Endothelial cell of umbilical vein (primary cell): Measurements from ENCODE around the gene GRM8. TPM values are rescaled to one million over a fixed set of nuclear protein-coding genes. Genes with fewer than 3 reads are reported as not detected.

Experiments used
- BruUV-seq: library from RNA; stranded (reverse); fragments of 400-500 nt; replicated peaks from 2 replicates; lab custom pipeline; 2021; lab: Mats Ljungman, UMichigan
- CTCF ChIA-PET: fragments of 300-600, 350-600 bp; sonication (Branson Sonifier 250); formaldehyde crosslinking; loops from one replicate; lab custom pipeline; 2021; ENCODE audit warnings: antibody characterized with exemption, inconsistent platforms; lab: Charles Lee
- POLR2A ChIA-PET: fragments of 300-600, 350-600 bp; sonication (Branson Sonifier 250); formaldehyde crosslinking; loops from one replicate; lab custom pipeline; 2021; ENCODE audit warnings: antibody characterized with exemption, inconsistent platforms; lab: Charles Lee
- DNase-seq: peaks from one replicate; pipeline ENCODE4 v3.0.0-alpha.2; 2011; ENCODE audit warnings: low read depth, low spot score
- FAIRE-seq: peaks from 2 replicates; lab custom pipeline; 2011; peaks lifted over from hg19 to GRCh38; lab: Jason Lieb, UNC
- H2AFZ ChIP-seq: 2 replicates; pipeline ENCODE4 v1.6.0; 2012; ENCODE audit warnings: low read depth, low read length, control low read depth, inconsistent platforms
- H3K27ac ChIP-seq: 2 replicates; pipeline ENCODE4 v1.5.1; 2011; ENCODE audit warnings: low read depth, mild to moderate bottlenecking, control low read depth, low read length, moderate library complexity; ENCODE audit not compliant: insufficient read depth
- H3K27me3 ChIP-seq, 2 experiments: 2 replicates each; pipeline versions ENCODE4 v1.6.0 to v1.6.1; 2011; ENCODE audit warnings: low read length in 2 of 2, mixed read lengths in 1 of 2; ENCODE audit not compliant: control insufficient read depth in 2 of 2, insufficient read depth in 2 of 2
- H3K36me3 ChIP-seq, 2 experiments: 2 replicates in 1 of 2; 3 replicates in 1 of 2; pipeline ENCODE4 v1.5.1; 2011; ENCODE audit warnings: low read length in 2 of 2, mild to moderate bottlenecking in 1 of 2, moderate library complexity in 1 of 2; ENCODE audit not compliant: control insufficient read depth in 2 of 2, insufficient read depth in 2 of 2; ENCODE audit errors: extremely low read depth in 1 of 2
- H3K4me1 ChIP-seq: 3 replicates; pipeline ENCODE4 v1.5.1; 2011; ENCODE audit warnings: mild to moderate bottlenecking, low read length; ENCODE audit not compliant: control insufficient read depth, insufficient read depth; ENCODE audit errors: extremely low read depth
- H3K4me2 ChIP-seq: 2 replicates; pipeline ENCODE4 v1.6.1; 2011; ENCODE audit warnings: low read length, control low read depth, mixed read lengths; ENCODE audit not compliant: insufficient read depth
- H3K4me3 ChIP-seq, 3 experiments: fragments of 200-600 bp in 1 of 3; sonication (generic), shearing (Covaris generic) in 1 of 3; replicated peaks in 1 of 3; 2 replicates each; pipeline ENCODE4 v1.5.1; 2011 to 2016; ENCODE audit warnings: control low read depth in 3 of 3, low read length in 3 of 3, mild to moderate bottlenecking in 2 of 3, inconsistent platforms in 1 of 3, low read depth in 1 of 3, moderate library complexity in 1 of 3; ENCODE audit not compliant: insufficient read depth in 1 of 3
- H3K79me2 ChIP-seq: 2 replicates; pipeline ENCODE4 v1.6.0; 2012; ENCODE audit warnings: low read length, inconsistent platforms; ENCODE audit not compliant: control insufficient read depth, insufficient read depth
- H3K9ac ChIP-seq: replicated peaks from 2 replicates; pipeline ENCODE3; 2011; ENCODE audit warnings: low read length, control low read depth; ENCODE audit not compliant: insufficient read depth; ENCODE audit errors: extremely low read depth
- H3K9me1 ChIP-seq: replicated peaks from 3 replicates; pipeline ENCODE4 v1.6.0; 2011; ENCODE audit warnings: mild to moderate bottlenecking, low read length; ENCODE audit not compliant: control insufficient read depth, insufficient read depth; ENCODE audit errors: extremely low read depth
- H3K9me3 ChIP-seq: replicated peaks from 2 replicates; pipeline ENCODE4 v1.5.1; 2012; ENCODE audit warnings: low read length, inconsistent platforms; ENCODE audit not compliant: control insufficient read depth, insufficient read depth
- H4K20me1 ChIP-seq: replicated peaks from 2 replicates; pipeline ENCODE3; 2011; ENCODE audit warnings: mild to moderate bottlenecking, low read length; ENCODE audit not compliant: control insufficient read depth, insufficient read depth; ENCODE audit errors: extremely low read depth
- EZH2 ChIP-seq: IDR thresholded peaks from 2 replicates; pipeline ENCODE4 v1.6.1; 2012; ENCODE audit warnings: borderline replicate concordance, low read depth, mild to moderate bottlenecking, moderate library complexity, low read length, inconsistent platforms; ENCODE audit not compliant: severe bottlenecking
- FOS ChIP-seq: IDR thresholded peaks from 2 replicates; pipeline ENCODE4 v1.6.1; 2011; ENCODE audit warnings: mild to moderate bottlenecking, low read length, moderate library complexity, borderline replicate concordance; ENCODE audit not compliant: insufficient read depth
- GATA2 ChIP-seq: IDR thresholded peaks from 2 replicates; pipeline ENCODE4 v1.7.0; 2011; ENCODE audit warnings: low read depth, mild to moderate bottlenecking, moderate library complexity, mixed read lengths, low read length; ENCODE audit not compliant: insufficient read length, insufficient read depth
- JUN ChIP-seq: IDR thresholded peaks from 2 replicates; pipeline ENCODE4 v1.6.1; 2011; ENCODE audit warnings: borderline replicate concordance, low read depth; ENCODE audit not compliant: insufficient read length, insufficient read depth
- MYC ChIP-seq: IDR thresholded peaks from one replicate; pipeline ENCODE4 v1.6.1; 2011; ENCODE audit warnings: mild to moderate bottlenecking, low read depth, low read length
- POLR2A ChIP-seq: IDR thresholded peaks from 2 replicates; pipeline ENCODE4 v1.6.1; 2012; ENCODE audit warnings: low read depth, mild to moderate bottlenecking, control low read depth, low read length
- POLR2AphosphoS5 ChIP-seq: IDR thresholded peaks from 2 replicates; pipeline ENCODE4 v1.6.1; 2012; ENCODE audit warnings: low read depth, mild to moderate bottlenecking, control low read depth, low read length, moderate library complexity; ENCODE audit not compliant: insufficient read depth
- dilution Hi-C: fragments of 300-500 bp; cut with MboI; formaldehyde crosslinking; loops from one replicate; pipeline ENCODE4 v1.15.0; 2019; ENCODE audit warnings: low sequenced_read_pairs; ENCODE audit not compliant: extremely low pct_ligation_motif_present
- intact Hi-C: fragments of 100-400 bp; cut with micrococcal nuclease; formaldehyde crosslinking; loops from one replicate; pipeline ENCODE4 v1.10.0; 2022
- polyA plus RNA-seq, 4 experiments: library from polyadenylated mRNA; depleted of rRNA in 3 of 4; stranded (reverse) in 3 of 4; unstranded in 1 of 4; fragments of >200 nt; gene quantifications; 2 replicates each; pipeline versions ENCODE4 v1.2.1 to v1.2.3, GENCODE V29; 2011 to 2012; ENCODE audit warnings: missing spikeins in 1 of 4
- total RNA-seq: library from RNA; stranded (reverse); gene quantifications from 2 replicates; pipeline ENCODE4 v1.2.3, GENCODE V29; 2021
- TF ChIP-seq, protein P1 (sequence below), 2 donors: IDR thresholded peaks; 1 replicate in 1 of 2; 2 replicates in 1 of 2; pipeline ENCODE4 v1.5.1; 2011; ENCODE audit warnings: low read length in 2 of 2, mild to moderate bottlenecking in 2 of 2, moderate library complexity in 2 of 2, control low read depth in 1 of 2, inconsistent platforms in 1 of 2, low read depth in 1 of 2; ENCODE audit not compliant: insufficient read depth in 1 of 2; ENCODE audit errors: extremely low read depth in 1 of 2
- TF ChIP-seq, protein P2 (sequence below): IDR thresholded peaks from 2 replicates; pipeline ENCODE4 v1.6.1; 2011; ENCODE audit not compliant: insufficient read depth, insufficient read length

GRM8 gene
- total and polyA plus RNA-seq, 2 donors (not counting 3 experiments of a cell fraction or from before 2014, with no cell fraction given): not detected

DNA sequence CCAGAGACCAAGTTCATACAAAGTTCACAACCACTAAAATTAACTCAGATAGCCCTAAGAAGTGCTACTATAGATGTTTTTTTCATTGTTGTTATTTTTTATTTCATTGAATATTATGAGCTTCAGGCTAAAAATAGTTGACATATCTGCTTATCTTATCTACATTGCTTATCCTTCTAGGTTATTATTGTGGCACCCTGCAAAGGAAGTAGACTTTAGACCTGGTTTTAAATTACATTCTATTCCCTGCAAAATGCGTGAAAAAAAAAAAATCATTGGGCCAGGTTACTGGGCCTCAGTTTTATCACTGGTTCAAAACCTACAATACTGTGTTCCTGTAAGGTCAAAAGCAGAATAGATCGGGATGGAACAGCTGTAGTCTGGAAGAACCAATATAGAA lies 811.0 kb downstream of the GRM8 start:
- intact Hi-C loops: no loop called here

More for the DNA sequence above, 811.0 kb downstream of the GRM8 start:
- no peaks in the 10 kb centered on the region for H3K36me3 ChIP-seq
- ChIA-PET POLR2A (no interaction called here), CTCF (no interaction called here)
- no peaks in the 10 kb centered on the region for H3K9me3 ChIP-seq
- dilution Hi-C loops: no loop called here
- H3K4me1 ChIP-seq: no peaks in the 10 kb centered on the region
- FAIRE-seq (no peak), DNase-seq (no peak)
- H3K9me1 ChIP-seq: no peaks in the 10 kb centered on the region
- no peaks in the 10 kb centered on the region for H3K79me2 ChIP-seq
- H3K4me2 ChIP-seq: no peak overlapping the region
- H2AFZ ChIP-seq: no peak overlapping the region
- no peaks in the 10 kb centered on the region for H4K20me1 ChIP-seq
- no peaks in the 10 kb centered on the region for H3K27me3 ChIP-seq
- no peak overlapping the region for H3K27ac ChIP-seq
- H3K4me3 ChIP-seq: no peak overlapping the region
- no peak overlapping the region for H3K9ac ChIP-seq
- BruUV-seq: no TSS peak
- TF ChIP-seq GATA2 (no peak), POLR2A (no peak), FOS (no peak), POLR2AphosphoS5 (no peak), EZH2 (no peak), JUN (no peak), MYC (no peak)
- TF ChIP-seq, protein P1, sequence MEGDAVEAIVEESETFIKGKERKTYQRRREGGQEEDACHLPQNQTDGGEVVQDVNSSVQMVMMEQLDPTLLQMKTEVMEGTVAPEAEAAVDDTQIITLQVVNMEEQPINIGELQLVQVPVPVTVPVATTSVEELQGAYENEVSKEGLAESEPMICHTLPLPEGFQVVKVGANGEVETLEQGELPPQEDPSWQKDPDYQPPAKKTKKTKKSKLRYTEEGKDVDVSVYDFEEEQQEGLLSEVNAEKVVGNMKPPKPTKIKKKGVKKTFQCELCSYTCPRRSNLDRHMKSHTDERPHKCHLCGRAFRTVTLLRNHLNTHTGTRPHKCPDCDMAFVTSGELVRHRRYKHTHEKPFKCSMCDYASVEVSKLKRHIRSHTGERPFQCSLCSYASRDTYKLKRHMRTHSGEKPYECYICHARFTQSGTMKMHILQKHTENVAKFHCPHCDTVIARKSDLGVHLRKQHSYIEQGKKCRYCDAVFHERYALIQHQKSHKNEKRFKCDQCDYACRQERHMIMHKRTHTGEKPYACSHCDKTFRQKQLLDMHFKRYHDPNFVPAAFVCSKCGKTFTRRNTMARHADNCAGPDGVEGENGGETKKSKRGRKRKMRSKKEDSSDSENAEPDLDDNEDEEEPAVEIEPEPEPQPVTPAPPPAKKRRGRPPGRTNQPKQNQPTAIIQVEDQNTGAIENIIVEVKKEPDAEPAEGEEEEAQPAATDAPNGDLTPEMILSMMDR (IDR thresholded peaks at IDR 0.05; ENCODE audit: extremely low read depth in 1 of 2, insufficient read depth in 1 of 2, low read depth in 1 of 2, low read length in 2 of 2): no peak
- TF ChIP-seq, protein P2, sequence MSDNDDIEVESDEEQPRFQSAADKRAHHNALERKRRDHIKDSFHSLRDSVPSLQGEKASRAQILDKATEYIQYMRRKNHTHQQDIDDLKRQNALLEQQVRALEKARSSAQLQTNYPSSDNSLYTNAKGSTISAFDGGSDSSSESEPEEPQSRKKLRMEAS: no peak
